C4-2B (cell line): Measurements from ENCODE around the gene TM9SF4.

Experiments used
- ZFX ChIP-seq: fragments of 450-650 bp; IDR thresholded peaks from 2 replicates; pipeline ENCODE4 v1.6.1; 2017
- TF ChIP-seq, protein P1 (sequence below): fragments of 450-650 bp; conservative IDR thresholded peaks from 2 replicates; pipeline ENCODE4 v1.5.1; 2017; ENCODE audit warnings: mild to moderate bottlenecking

GRCh38 chr20:32077190-32077589 lies 32.3 kb upstream of the TM9SF4 start:
- TF ChIP-seq, protein P1, sequence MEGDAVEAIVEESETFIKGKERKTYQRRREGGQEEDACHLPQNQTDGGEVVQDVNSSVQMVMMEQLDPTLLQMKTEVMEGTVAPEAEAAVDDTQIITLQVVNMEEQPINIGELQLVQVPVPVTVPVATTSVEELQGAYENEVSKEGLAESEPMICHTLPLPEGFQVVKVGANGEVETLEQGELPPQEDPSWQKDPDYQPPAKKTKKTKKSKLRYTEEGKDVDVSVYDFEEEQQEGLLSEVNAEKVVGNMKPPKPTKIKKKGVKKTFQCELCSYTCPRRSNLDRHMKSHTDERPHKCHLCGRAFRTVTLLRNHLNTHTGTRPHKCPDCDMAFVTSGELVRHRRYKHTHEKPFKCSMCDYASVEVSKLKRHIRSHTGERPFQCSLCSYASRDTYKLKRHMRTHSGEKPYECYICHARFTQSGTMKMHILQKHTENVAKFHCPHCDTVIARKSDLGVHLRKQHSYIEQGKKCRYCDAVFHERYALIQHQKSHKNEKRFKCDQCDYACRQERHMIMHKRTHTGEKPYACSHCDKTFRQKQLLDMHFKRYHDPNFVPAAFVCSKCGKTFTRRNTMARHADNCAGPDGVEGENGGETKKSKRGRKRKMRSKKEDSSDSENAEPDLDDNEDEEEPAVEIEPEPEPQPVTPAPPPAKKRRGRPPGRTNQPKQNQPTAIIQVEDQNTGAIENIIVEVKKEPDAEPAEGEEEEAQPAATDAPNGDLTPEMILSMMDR = no peak
- no peak for TF ChIP-seq ZFX
